HEK293T (cell line): ENCODE measurements around the gene KRT84.

Source experiments
- ARNT ChIP-seq: fragments of 450-650 bp; IDR thresholded peaks from 2 replicates; pipeline ENCODE4 v1.6.1; 2017; ENCODE audit warnings: mild to moderate bottlenecking
- BHLHE40 ChIP-seq: fragments of 450-650 bp; IDR thresholded peaks from 2 replicates; pipeline ENCODE4 v1.6.1; 2016; ENCODE audit warnings: mild to moderate bottlenecking, moderate library complexity, borderline replicate concordance
- ELF4 ChIP-seq: fragments of 450-650 bp; IDR thresholded peaks from 2 replicates; pipeline ENCODE4 v1.6.1; 2017; ENCODE audit warnings: antibody characterized with exemption
- FOXA1 ChIP-seq: fragments of 450-650 bp; IDR thresholded peaks from 2 replicates; pipeline ENCODE4 v1.6.1; 2016; ENCODE audit warnings: mild to moderate bottlenecking
- FOXK2 ChIP-seq: fragments of 450-650 bp; IDR thresholded peaks from 2 replicates; pipeline ENCODE4 v1.6.1; 2016; ENCODE audit warnings: mild to moderate bottlenecking
- FOXM1 ChIP-seq: fragments of 450-650 bp; IDR thresholded peaks from 2 replicates; pipeline ENCODE4 v1.6.1; 2017; ENCODE audit warnings: mild to moderate bottlenecking, borderline replicate concordance
- HDGF ChIP-seq: fragments of 450-650 bp; IDR thresholded peaks from 2 replicates; pipeline ENCODE4 v1.6.1; 2017; ENCODE audit warnings: antibody characterized with exemption, borderline replicate concordance
- SP1 ChIP-seq: fragments of 450-650 bp; IDR thresholded peaks from 2 replicates; pipeline ENCODE4 v1.6.1; 2017
- SUZ12 ChIP-seq: fragments of 450-650 bp; IDR thresholded peaks from 2 replicates; pipeline ENCODE4 v1.6.1; 2016; ENCODE audit warnings: mild to moderate bottlenecking
- TARDBP ChIP-seq: fragments of 450-650 bp; IDR thresholded peaks from 2 replicates; pipeline ENCODE4 v1.6.1; 2016
- ZNF384 ChIP-seq: fragments of 450-650 bp; IDR thresholded peaks from 2 replicates; pipeline ENCODE4 v1.6.1; 2016

DNA sequence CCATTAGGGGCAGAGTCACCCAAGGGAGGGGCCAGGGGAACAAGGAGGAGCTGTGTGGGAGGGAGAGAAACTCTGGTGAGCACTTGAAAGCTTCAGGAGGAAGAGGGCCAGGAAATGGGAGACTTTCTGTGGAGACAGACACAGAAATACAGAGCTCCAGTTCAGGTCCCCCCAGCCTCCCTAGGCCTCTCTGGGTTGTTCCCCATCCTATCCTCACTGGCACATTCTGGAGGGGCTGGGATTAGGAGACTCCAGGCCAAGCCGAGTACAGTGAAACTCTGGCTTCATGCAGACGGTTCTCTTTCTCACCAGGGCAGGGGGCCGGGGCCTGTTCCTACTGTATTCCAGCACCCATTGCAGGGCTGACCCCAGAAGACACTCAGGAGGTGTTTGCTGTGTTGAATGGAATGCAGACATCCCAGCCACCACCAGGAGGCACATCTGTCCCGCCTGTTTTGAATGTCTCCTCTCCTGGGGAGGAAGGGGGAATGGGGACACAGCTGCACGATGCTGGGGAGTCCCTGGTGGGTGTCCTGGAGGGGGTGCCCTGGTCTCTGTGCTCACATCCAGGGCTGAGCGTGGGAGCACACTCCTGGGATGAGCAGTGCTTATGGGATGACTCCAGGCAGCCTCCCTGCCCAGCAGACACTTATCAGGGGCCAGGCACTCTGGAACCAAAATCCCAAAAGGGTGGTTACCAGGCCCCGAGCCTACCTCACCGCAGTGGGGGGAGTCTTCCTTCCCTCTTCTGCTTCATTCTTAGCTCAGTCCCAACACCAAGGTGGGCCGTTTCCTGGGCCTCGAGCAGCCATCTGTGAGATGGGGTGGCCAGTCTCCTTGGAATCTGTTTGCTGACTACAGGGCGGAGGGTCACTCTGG, 5.5 kb upstream of the KRT84 start:
- TF ChIP-seq TARDBP: no peak
- no peak for TF ChIP-seq FOXM1
- no peak for TF ChIP-seq SUZ12
- no peak for TF ChIP-seq ZNF384
- TF ChIP-seq ELF4: no peak
- no peak for TF ChIP-seq FOXA1
- no peak for TF ChIP-seq ARNT
- no peak for TF ChIP-seq BHLHE40
- TF ChIP-seq SP1: no peak
- TF ChIP-seq FOXK2: no peak
- TF ChIP-seq HDGF: no peak
